Activated naive CD8-positive, alpha-beta T cell treated with anti-CD3 and anti-CD28 coated beads, Interleukin-2, amount 50 U/mL, for 16 hours (primary cell): ENCODE measurements around the gene SLAMF6.
"Not testable (repeated sequence)": the region's sequence is repeated elsewhere in the genome, so short reads cannot be mapped to it uniquely, and the experiment has no call there.

Experiments
- DNase-seq: peaks from one replicate; pipeline ENCODE4 v3.0.0-alpha.2; 2020; ENCODE audit warnings: low read depth, low spot score

The SLAMF6 gene

DNA sequence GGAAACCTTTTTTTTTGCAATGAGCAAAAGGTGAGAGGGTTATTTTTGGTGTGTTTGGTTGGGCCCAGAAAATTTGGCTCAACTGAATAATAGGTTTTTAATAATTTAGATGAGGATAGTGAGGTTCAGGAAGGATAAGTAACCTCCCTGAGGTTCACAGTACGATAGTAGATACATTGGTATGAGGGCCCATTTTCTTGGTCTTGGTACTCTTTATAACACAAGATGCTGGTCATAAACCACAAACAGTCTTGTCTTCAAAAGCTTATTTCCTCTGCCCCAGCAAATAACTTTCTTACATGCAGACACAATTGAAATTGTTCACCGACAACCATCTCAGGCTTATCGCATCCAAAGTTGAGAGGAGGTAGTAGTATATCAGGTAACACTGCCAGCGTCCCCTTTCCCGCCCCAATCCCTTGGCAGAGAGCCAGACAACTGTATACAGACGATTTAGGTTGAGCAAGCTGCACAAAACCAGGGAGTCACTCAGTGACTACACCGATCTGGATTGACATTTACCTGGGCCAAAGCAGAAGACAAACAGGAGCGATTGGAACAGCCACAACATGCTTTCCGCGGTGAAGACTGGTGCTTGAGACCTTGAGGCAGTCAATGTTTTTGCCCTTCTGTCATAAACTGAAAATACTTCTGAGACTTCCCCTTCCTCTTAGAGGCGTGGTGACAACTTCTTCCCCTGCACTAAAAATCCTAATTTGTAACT is at the start of gene SLAMF6:
Gene SLAMF6 (minus strand): TSS at position 634 of the 724 bp plus-strand sequence. CDS start 63 bp downstream, at position 571.
- no peak for DNase-seq

DNA sequence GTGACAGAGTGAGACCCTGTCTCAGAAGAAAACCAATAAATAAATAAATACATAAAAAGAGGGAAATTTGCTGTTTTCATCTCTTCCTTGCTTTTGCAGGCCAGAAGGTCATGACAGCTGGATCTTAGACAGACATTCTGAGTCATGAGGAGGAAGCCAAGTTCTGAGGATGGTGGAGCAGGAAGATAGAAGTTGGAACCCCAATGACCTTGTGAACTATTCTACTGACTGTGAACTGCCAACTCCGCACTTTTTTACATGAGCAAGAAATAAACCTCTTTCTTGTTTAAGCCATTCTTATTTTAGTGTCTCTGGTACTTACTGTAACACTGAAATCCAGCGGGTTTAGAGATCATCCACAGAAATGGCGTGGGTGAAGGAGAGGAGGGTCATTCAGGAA is 47.8 kb upstream of the SLAMF6 start:
- DNase-seq = no peak

DNA sequence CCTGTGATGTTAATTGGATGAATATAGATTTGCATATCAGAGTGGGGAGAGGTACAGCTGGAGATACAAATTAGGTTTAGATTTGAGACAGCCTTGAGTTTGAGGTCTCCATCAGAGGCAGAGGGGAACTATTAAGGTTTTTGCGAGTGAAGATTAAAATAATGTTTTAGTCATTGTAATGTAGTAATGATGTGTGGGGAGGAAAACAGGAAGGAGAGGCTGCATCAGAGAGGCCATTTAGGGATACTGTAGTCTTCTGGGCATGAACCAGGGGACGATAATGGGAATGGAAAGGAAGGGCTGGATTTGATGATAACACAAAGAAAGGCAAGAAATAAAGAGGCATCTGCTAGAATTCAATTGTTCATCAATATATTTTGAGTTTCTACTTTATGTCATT is 46.8 kb upstream of the SLAMF6 start:
- DNase-seq = no peak

DNA sequence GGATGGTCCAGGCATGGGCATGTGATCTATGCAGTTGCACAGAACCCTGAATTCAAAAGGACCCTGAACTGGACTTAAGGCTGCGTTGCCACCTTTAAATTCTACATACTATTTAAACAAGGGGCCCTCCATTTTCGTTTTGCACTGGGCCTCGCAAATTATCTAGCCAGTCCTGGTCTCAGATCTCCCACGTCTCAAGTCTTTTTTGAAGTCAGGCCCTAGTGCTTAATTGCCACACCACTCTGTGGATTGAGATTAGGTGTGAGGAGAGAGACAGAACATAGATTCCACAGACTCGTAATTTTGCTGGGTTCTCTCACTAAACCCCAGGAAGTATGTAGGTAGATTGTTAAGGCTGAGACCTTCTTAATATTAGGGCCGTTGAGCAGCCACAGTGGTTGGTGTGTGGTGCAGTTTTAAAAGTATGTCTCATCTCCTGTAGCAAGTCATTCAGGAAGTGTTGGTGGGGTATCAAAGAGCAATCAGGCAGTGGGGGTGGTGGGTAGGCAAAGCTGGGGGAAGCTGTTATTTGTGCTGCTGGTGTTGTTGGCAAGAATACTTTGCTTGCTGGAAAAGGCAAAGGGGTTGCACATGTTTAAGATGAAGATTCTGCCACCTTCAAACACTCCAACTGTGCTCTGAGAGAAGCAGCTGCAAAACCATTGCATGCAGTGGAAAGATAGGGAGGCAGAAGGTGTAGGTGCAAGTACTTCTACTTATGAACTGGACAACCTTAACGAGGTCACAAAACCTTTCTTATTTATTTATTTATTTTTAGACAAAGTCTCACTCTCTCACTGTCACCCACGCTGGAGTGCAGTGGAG is 45.0 kb upstream of the SLAMF6 start:
- DNase-seq = peak; percentile 50

DNA sequence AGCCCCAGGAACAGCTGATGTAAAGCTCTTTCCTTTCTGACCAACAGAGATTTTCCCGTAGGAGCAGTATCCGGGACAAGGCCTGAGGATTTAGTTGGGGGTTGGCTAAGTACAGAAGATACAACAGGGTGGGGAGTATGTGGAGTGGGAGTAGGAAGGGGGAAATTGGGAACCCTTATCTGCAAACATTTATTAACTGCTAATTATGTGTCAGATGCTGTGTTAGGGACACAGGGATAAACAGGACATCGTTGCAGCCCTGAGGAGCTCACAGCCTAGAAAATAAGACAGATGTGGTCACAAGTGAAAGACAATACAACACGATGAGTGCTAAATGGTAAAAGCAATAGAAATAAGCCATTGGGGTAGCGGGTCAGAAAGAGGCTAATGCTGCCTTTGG is 44.3 kb upstream of the SLAMF6 start:
- DNase-seq = no peak

DNA sequence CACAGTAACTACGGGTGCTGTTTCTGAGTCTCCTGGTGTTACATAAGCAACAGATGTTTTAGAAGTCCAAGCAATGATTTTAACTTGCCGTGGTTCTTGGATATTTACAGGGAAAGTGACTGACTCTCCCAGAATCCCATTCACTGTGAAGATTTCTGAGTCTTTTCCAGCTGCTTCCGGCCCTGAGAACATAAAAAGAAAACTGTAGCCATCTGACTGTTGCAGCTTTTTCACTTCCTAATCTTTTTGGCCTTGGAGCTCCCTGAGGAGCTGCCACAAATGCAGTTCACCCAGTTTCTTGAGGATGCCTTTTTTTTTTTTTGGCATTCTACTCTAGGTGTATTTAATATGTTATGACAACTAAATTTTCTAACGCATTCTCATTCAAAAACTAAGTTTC is 42.5 kb upstream of the SLAMF6 start:
- DNase-seq = no peak

DNA sequence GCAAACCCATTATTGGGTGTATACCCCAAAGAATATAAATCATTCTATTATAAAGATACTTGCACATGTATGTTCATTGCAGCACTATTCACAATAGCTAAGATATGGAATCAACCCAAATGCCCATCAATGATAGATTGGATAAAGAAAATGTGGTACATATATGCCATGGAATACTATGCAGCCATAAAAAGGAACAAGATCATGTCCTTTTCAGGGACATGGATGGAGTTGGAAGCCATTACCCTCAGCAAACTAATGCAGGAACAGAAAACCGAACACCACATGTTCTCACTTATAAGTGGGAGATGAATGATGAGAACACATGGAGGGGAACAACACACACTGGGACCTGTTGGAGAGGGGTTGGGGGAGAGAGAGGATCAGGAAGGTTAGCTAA is 40.2 kb upstream of the SLAMF6 start:
- DNase-seq = not testable (repeated sequence)

DNA sequence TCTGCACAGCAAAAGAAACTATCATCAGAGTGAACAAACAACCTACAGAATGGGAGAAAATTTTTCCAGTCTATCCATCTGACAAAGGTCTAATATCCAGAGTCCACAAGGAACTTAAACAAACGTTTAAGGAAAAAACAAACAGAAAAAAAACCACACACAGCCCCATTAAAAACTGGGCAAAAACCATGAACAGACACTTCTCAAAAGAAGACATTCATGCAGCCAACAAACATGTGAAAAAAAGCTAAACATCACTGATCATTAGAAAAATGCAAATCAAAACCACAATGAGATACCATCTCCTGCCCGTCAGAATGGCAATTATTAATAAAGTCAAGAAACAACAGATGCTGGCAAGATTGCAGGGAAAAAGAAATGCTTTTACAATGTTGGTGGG is 39.7 kb upstream of the SLAMF6 start:
- DNase-seq = not testable (repeated sequence)

DNA sequence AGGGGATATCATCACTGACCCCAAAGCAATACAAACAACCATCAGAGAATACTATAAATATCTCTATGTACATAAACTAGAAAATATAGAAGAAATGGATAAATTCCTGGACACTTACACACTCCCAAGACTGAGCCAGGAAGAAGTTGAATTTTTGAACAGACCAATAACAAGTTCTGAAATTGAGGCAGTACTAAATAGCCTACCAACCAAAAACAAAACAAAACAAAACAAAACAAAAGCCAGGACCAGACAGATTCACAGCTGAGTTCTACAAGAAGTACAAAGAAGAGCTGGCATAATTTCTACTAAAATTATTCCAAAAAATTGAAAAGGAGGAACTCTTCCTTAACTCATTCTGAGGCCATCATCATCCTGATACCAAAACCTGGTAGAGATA is 37.8 kb upstream of the SLAMF6 start:
- DNase-seq = no peak

DNA sequence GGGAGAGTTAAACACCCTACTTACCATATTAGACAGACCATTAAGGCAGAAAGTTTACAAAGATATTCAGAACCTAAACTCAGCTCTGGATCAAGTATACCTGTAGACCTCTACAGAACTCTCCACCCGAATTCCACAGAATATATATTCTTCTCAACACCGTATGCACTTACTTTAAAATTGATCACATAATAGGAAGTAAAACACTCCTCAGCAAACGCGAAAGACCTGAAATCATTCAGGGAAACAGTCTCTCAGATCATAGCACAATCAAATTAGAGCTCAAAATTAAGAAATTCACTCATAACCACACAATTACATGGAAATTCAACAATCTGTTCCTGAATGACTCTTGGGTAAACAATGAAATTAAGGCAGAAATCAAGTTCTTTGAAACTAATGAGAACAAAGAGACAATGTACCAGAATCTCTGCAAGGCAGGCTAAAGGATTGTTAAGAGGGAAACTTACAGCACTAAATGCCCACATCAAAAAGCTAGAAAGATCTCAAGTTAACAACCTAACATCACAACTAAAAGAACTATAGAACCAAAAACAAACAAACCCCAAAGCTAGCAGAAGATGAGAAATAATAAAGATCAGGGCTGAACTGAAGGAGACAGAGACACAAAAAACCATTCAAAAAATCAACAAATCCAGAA is 37.1 kb upstream of the SLAMF6 start:
- no peak for DNase-seq

DNA sequence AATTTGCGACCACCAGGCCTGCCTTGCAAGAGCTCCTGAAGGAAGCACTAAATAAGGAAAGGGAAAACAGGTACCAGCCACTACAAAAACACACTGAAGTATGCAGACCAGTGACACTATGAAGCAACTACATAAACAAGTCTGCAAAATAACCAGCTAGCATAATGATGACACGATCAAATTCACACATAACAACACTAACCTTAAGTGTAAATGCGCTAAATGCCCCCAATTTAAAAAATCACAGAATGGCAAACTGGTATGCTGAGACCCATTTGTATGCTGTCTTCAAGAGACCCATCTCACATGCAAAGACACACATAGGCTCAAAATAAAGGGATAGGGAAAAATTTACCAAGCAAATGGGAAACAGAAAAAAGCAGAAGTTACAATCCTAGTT is 36.4 kb upstream of the SLAMF6 start:
- DNase-seq = not testable (repeated sequence)

DNA sequence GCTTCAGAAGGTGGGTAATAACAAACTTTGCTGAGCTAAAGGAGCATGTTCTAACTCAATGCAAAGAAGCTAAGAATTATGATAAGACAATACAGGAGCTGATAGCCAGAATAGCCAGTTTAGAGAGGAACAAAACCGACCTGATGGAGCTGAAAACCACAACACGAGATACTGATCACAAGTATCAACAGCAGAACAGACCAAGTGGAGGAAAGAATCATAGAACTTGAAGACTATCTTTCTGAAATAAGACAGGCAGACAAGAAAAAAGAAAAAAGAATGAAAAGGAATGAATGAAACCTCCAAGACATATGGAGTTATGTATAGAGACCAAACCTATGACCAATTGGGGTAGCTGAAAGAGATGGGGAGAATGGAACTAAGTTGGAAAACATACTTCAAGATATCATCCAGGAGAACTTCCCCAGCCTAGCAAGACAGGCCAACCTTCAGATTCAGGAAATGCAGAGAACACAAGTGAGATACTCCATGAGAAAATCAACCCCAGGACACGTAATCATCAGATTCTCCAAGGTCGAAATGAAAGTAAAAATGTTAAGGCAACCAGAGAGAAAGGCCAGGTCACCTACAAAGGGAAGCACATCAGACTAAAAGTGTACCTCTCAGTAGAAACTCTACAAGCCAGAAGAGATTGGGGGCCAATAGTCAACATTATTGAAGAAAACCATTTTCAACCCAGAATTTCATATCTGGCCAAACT is 35.8 kb upstream of the SLAMF6 start:
- no peak for DNase-seq

DNA sequence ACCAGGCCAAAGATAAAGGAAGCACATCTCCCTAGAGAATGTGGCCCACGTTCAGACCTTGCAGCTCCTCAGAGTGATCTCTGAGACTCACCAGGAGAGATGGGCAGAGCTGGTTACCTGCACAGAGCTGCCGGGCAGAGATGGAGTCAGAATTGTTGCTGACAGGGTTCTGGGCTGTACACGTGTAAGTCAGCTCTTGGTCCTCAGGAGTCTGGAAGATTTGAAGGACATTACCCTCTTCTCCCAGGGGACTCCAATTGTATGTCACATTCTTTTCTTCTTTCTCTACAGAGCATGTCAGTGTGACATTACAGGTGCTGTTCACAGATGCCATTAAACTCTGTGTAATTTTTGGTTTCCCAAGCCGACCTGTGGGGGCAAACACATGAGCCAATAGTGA is 30.7 kb upstream of the SLAMF6 start:
- no peak for DNase-seq

DNA sequence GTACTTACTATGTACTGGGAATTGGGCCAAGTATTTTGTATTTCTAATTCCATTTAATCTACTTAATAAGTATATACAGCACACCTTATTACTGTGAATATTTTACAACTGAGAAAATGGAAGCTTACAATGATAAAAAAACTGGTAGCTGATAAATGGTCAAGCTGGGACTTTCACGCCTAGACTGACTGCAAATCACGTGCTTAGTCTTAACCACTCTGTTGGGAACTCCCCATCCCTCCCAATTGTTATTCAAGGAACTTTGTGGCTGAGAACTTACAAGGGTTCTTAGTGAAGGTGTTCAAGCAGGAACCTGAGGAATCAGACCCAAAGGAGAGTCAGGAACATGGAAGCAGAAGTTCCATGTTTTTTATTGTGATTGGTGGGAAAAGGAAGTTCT is 29.4 kb upstream of the SLAMF6 start:
- DNase-seq = no peak

DNA sequence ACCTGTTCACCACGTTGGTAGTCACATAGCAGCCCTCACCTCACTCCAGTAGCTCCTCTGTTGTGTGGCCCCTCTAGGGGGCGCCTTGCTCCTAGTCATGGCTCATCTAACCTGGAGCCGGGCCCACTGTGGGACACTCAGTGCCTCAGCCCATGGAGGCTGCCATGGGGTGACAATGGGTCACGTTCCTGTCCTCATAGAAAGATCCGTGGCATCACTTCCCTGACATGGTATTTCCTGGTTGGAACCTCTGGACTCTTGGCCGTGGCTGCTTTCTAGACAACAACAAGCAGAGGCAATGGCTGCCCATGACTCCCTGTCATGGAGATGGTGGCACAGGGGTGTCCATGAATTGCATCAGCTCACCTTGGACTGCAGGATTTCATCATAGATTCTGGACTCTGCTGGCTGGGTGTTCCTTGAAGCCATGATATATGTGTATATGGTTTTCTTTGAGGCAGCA is 27.5 kb upstream of the SLAMF6 start:
- DNase-seq = peak; percentile 13

DNA sequence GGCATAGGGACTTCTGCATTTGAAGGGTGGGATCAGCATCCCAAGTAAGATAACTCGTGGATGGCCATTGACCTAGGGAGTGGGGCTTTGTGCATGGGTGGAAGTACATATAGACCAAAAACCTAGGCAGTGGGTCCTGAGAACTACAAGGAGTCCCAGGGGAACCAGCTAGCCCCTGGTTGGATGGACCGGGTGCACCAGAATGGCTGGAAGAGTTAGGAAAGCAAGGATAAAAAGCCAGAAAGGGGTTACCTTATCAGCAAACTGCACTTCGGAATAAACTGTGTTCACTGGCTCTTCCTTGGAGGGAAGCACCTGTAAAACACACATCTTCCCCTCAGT is 26.6 kb upstream of the SLAMF6 start:
- DNase-seq = no peak

DNA sequence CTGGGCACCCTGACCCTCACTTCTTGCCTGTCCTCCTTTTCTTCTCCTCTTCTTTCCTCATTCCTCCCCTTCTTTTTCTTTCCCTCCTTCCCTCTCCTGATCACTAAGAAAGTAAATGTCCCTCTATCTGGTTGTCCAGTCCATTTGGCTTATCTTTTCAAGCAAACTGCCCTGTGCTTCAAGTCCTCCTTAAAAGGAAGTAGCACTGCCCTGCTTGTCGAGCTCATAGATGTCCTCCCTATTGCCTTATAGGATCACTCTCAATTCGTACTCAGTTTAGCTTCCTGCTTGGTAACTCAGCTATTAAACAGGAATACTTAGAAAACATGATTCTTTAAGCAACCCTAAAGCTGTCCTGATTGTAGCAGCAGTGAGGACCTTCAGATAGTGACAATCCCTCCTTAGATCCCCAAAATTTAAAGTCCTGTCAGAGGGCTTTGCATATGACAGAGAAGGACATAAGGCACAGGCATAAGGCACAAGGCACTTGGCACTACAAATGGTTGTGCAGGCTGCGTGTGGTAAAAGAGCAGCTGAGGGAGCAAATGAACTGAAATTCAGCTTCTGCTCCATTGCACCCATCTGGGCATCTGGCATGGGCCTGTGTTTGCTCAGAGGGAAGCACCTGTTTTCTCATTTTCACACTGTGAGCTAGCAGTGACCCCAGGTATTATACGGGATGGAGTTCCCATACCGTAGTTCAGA is 26.1 kb upstream of the SLAMF6 start:
- DNase-seq = no peak

DNA sequence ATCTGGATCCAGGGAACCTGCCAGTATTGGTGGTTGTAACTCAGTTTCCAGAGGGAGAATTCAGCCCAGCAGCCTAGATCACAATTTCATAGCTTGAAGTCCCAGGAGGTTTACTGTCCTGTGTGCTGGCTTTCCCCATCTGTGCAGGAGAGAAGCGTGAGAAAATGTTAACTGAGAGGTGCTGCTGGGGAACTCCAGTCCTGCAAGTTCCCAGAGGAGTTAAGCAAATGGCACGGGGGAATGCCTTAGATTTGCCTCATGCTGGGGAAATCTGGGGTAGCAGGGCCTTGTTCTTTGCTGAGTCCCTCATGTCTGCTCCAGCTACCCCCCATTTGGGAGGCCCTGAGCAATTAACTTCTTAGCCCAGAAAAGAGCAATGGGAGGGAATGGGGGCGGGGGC is 25.1 kb upstream of the SLAMF6 start:
- DNase-seq = no peak

DNA sequence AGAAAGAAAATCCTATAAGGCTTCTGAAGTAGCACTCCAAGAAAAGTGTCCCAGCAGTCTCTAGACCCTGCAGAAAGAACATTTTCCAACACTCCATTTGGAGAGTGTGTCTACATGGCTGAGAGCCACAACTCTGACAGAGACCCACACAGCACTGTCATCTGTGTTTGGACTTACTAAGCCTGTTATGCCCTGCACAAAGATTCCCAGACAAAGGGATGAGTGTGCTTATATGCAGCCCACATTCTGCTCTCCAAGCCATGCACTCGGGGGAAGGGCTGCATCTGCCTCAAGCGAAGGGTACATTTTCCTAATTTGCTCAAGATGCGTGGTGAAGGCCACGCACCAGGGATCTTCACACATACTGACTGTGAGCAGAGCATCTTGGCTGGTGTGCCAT is 24.4 kb upstream of the SLAMF6 start:
- no peak for DNase-seq

DNA sequence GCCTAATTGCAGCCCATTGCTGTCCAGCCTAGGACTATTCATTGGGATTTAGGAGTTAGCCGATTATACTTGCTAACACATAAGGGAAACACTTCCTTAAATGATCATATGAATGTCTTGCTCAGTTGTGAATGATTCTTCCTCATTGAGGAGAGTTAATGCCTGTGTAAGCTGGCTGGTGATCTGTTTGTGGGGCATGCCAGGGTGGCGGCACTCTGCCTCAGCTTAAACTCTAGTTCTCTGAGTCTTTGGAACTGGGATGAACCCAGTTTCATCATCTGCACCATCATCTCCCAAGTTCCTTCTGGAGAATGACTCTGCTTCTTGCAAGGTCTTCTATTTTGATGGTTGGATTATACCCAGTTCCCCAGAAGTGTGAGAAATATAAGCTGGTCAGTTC is 23.9 kb upstream of the SLAMF6 start:
- DNase-seq = no peak

DNA sequence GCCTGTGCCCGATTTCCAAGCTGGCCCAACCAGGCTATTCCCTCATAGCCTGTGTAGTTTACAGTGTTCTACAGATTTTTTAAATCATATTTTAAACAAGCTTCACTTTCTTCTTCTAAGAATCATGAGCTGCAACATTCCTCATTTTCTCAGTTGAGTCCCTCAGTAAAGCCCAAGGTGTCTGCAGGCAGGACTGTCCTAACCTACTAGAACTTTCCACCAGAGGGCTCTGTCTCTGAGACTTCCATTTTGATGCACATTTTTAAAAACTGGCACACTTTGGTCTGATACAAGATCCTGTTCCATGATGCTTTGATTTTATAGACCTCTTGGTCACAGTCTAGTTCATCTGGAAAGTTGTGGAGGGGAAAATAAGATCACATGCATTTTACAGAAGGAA is 21.6 kb upstream of the SLAMF6 start:
- no peak for DNase-seq
